Measurements from ENCODE around the gene SPSB3.

SPSB3 gene

GRCh38 chr16:1762196-1762878, 20.0 kb downstream of the SPSB3 start:
- no peak for DNase-seq

DNA sequence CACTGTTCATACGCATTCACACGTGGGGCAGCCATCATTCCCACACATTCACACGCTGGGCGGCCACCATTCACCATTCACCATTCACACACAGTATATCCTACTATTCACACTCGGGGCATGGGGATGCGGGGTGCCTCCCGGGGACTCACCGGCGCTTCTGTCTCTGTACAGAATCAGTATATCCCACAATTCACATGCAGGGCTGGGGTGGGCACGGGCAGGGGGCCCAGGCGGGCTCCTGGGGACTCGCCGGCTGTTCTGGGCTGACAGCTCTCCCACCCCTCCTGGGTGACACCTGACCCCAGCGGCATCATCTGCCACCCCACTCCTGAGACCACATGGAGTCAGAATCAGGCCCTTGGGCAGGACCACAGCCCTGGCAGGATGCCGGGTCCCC, 20.6 kb downstream of the SPSB3 start:
- DNase-seq: no peak

DNA sequence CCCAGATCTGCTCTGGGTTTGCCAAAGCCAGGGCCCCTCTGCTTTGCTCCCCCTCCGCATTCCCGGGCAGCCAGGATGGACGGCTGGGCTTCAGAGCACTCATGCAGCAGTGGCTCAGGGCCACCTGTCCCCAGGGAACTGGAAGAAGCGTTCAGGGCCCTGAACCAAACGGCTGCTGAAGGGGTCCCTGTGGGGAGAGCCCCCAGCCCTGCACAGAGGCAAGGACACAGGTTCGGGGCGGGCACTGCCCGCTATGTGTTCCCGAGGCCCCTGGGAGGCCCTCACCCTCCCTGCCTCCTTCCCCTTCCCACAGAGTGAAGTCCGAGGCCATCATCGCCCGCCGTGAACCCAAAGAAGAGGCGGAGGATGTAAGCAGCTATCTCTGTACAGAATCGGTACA, 21.5 kb downstream of the SPSB3 start:
- no peak for DNase-seq

DNA sequence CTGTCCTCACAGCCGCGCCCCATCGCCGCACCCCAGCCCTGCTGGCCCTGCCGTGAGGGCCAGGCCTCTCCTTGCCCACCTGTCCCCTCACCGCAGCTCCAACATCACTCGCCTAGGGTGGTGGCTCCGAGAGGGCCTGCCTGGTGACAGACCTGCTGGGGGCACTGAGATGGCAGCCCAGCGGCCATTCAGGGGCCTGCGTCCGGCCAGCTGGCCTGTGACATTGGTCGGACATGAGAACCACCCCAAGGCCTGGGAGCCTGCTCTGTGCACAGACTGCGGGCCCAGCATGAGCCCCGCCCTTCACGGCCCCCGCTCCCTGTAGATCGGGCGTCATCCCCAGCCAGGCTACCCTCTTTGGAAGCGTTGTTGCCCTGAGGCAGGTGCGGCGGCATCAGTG, 22.9 kb downstream of the SPSB3 start:
- DNase-seq: no peak

DNA sequence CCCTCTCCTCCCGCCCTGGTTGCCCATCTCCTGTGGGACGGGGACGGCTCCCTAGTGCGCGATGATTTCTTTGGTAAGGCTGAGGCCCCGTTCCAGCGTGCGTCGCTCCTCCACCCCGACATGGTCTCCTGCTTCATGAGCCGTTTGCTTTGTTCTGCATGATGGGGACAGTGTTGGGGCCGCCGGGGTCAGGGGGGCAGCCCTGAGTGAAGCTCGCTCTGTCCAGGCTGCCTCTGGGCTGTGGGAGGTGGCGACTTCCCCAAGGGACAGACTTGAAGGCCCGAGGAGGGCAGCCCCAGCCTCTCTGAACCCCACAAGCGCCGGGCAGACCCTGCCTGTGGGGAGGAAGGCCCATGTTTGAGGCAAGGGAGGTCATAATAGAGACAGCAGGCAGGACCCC, 23.4 kb downstream of the SPSB3 start:
- DNase-seq: no peak

- DNase-seq: no peak
Observed at GRCh38 chr16:1757714-1758461, 24.5 kb downstream of the SPSB3 start.

GRCh38 chr16:1754204-1754603, 28.2 kb downstream of the SPSB3 start:
- DNase-seq: no peak

DNA sequence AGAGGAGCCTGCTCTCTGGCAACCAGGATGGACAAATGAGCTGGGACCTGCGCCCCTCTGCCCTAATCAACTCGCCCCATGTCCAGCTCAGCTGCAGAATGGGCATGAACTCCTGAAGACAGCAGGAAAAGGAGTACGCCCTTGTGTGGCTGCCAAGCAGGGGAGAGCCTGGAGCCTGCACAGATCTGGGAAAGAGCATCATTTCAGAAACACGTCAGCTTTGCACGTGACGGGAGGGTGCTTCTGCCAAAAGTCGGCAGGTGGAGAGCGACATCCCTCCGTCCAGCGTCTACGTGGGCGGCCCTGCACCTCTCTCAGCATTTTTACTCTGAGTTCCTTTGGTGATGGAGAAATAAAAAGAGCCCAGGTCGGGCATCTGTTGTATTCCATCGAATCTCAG, 29.5 kb downstream of the SPSB3 start:
- DNase-seq: no peak

DNA sequence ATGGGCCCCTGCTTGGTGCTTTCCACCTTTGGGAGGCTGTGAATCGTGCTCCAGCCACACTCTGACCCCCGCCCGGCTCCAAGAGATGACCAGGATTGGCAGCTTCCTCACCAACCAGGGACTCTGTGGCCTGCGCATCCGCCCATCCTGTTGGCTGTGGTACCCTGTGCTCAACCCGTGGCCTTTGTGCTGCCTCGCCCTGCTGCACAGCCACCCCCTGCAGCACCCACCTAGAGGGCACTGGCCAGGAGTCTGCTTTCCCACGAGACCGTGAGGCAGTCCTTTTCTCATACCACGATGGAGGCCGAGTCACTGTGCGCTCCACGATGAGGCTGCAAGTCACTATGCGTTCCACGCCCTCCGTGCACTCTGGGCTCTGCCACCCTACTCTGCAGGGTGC, 30.4 kb downstream of the SPSB3 start:
- no peak for DNase-seq

DNA sequence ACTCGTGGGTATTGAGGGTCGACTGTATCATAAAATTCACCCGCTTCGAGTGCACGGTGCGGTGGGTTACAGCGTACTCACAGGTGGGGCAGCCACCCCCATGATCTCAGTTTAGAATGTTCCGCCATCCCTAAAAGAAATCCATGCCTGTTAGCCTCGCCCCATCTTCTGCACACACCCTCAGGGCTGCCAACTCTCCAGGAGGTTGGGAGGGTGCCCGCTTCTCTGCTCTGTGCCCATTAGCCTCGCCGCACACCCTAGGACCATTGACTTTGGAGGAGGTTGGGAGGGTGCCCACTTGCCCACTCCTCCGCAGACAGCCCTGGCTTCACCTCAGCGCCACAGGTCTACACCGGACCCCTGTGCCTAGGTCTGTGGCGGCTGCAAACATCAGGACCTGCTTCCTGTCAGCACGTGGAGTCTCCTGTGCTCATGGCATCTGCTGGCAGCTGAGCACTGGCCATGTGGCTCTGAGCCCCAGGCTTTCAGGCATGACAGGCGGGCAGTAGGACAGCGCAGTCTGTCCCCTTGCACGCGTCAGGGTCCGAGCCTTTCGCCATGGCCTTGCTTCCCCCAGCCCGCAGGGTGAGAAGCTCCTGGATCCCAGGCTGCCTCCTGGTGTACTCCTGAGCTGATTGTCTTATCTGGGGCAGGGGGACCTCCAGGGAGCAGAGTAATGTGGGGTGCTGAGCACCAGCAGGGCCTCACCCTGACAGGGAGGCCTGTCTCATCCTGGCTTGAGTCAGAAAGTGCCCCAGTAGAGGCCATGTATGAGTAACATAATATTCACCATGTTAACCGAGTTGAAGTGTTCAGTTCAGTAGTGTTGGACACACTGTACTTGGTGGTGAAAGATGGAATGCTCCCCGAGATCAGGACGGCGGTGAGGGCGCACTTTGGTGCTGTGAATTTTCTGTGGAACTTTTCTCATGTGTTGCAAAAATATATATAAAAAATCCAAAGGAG, 32.9 kb downstream of the SPSB3 start:
- no peak for DNase-seq

DNA sequence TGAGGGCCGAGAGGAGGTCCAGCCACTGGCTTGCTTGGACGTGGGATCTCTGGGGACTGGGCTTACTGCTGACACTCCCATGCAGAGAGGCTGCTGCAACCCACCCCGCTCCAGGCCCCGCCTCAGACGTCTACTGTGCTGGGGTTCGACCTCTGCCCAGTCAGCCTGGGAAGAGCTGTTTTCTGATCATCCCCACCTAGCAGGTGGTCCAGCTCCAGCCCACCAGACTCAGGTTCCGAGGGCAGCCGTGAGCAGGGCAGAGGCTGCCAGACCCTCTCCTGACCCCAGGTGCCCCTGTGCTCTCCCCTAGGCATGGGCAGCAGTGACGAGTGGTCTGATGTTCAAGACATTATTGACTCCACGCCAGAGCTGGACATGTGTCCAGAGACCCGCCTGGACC, 34.4 kb downstream of the SPSB3 start:
- no peak for DNase-seq

DNA sequence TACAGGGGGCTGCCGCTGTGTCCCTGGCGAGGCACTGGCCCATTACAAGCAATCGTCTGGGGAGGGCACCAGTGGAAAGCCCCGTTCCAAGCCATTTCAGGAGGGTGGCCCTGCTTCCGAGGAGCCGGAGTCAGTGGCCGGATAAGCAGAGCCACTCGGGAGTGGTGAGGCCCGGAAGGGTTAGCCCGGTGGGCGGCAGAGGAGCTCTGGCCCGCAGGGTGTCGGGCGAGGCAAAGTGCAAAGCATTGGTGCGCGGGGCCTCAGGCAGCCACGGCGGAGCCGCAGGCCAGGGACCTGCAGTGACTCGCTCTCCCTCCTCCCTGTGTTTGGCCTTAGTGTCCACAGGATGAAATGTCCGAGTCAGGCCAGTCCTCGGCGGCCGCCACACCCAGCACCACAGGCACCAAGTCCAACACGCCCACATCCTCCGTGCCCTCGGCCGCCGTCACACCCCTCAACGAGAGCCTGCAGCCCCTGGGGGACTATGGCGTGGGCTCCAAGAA, 35.6 kb downstream of the SPSB3 start:
- DNase-seq: no peak

GRCh38 chr16:1745900-1746692, 36.3 kb downstream of the SPSB3 start:
- no peak for DNase-seq

- no peak for DNase-seq
Observed at GRCh38 chr16:1745181-1745899, 37.0 kb downstream of the SPSB3 start.

DNA sequence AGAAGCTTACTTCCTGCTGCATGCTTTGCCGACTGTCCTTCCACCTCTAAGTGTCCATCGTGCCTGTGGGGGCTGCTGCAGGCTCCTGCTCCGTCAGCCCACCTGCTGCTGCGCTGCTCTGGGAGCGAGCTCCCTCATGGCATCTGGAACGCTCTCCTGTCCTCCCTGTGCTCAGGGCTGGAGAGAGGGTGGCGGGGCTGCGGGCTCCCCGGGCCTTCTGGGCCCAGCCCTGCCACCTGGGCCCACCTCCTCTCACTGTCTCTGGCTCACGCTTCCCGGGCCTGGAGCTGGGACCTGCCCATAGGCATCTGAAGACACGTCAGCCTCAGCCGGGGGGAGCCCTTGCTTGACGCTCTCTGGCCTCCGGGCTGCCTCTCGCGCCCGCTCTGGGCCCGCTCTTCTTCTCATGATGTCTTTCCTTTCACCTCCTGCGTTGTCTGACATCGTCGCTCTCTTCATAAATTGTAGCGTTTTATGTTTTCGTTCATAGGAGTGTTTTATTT, 38.0 kb downstream of the SPSB3 start:
- no peak for DNase-seq

DNA sequence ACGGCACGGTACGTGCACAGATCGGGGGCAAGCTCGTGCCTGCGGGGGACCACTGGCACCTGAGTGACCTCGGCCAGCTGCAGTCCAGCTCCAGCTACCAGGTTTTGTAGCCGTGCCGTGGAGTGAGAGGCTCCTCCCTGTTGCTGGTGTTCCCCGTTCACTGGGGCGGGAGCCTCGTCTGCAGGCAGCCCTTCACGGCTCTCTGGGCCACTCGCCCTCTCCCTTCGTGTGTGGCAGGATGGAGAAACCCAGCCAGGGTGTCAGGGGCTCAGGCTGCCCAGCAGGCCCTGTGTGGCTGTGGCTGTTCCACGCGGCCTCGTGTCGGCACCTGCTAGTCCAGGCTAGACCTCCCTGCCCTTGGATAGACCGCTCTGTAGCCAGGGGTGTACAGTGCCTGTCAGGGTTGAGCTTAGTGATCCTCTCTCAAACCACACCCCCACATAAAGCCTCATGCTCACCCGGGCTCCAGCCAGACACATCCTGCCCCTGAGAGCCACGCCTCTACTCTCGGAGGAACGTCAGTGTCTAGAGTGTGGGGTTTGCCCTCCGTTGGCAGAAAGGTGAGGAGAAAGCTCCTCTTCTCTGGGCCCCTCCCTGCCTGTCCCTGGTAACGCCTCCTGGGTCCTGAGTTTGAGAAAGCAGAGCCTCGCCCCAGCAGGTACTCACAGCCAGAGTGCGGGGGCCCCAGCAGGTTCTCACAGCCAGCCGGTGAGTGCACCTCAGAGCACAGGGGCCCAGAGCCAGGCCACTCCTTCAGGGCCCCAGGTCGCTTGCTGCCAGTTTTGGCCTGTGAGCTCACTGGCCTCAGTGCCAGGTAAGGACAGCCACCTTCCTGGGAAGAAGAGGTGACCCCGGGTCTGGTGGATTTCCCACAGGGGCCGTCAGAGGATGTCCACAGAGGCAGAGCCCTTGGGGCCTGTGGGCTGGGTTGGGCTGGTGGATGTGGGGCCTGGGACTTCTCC, 38.7 kb downstream of the SPSB3 start:
- DNase-seq: no peak

- DNase-seq: no peak
Observed at GRCh38 chr16:1741553-1742165, 40.7 kb downstream of the SPSB3 start.

GRCh38 chr16:1740781-1741490, 41.4 kb downstream of the SPSB3 start:
- DNase-seq: no peak

- no peak for DNase-seq
Observed at GRCh38 chr16:1740234-1740633, 42.1 kb downstream of the SPSB3 start.
